HG02610 (cell line): ENCODE measurements around the gene NUCB2.
"Not testable (repeated sequence)": the region's sequence is repeated elsewhere in the genome, so short reads cannot be mapped to it uniquely, and the experiment has no call there.

Experiments used
- ATAC-seq: cut with Tn5 transposase; IDR thresholded peaks from one replicate; pipeline ENCODE4 v1.9.1; 2021; ENCODE audit warnings: mild to moderate bottlenecking, moderate library complexity; ENCODE audit not compliant: unreplicated experiment

NUCB2 gene

GRCh38 chr11:17276236-17277023 lies at the start of gene NUCB2:
TSS of gene NUCB2 (plus strand) at chr11:17276739. CDS start at chr11:17295324, 18,585 bp downstream.
- ATAC-seq, result peak; percentile 99

- not testable (repeated sequence) for ATAC-seq
Measured at GRCh38 chr11:17228186-17228925, 48.2 kb upstream of the NUCB2 start.

- ATAC-seq, result no peak
Measured at GRCh38 chr11:17229481-17230152, 46.9 kb upstream of the NUCB2 start.

- peak; percentile 98 for ATAC-seq
Measured at GRCh38 chr11:17230867-17231851, 45.4 kb upstream of the NUCB2 start.

GRCh38 chr11:17233101-17233500 lies 43.4 kb upstream of the NUCB2 start:
- no peak for ATAC-seq

GRCh38 chr11:17238377-17238776 lies 38.2 kb upstream of the NUCB2 start:
- ATAC-seq, result no peak

GRCh38 chr11:17239927-17240326 lies 36.6 kb upstream of the NUCB2 start:
- ATAC-seq, result not testable (repeated sequence)

GRCh38 chr11:17240780-17241179 lies 35.8 kb upstream of the NUCB2 start:
- ATAC-seq, result no peak

- not testable (repeated sequence) for ATAC-seq
Measured at GRCh38 chr11:17242954-17243353, 33.6 kb upstream of the NUCB2 start.

- peak; percentile 96 for ATAC-seq
Measured at GRCh38 chr11:17244046-17244445, 32.5 kb upstream of the NUCB2 start.

GRCh38 chr11:17250561-17251350 lies 25.8 kb upstream of the NUCB2 start:
- no peak for ATAC-seq

GRCh38 chr11:17252704-17253103 lies 23.8 kb upstream of the NUCB2 start:
- ATAC-seq, result no peak

- no peak for ATAC-seq
Measured at GRCh38 chr11:17256512-17256911, 20.0 kb upstream of the NUCB2 start.

GRCh38 chr11:17257196-17257595 lies 19.3 kb upstream of the NUCB2 start:
- no peak for ATAC-seq

GRCh38 chr11:17258670-17259069 lies 17.9 kb upstream of the NUCB2 start:
- ATAC-seq, result no peak

GRCh38 chr11:17259519-17259918 lies 17.0 kb upstream of the NUCB2 start:
- ATAC-seq, result peak; percentile 59

GRCh38 chr11:17260020-17260419 lies 16.5 kb upstream of the NUCB2 start:
- ATAC-seq, result no peak

- ATAC-seq, result no peak
Measured at GRCh38 chr11:17263769-17264168, 12.8 kb upstream of the NUCB2 start.

GRCh38 chr11:17266781-17267180 lies 9.8 kb upstream of the NUCB2 start:
- no peak for ATAC-seq

GRCh38 chr11:17267576-17267975 lies 9.0 kb upstream of the NUCB2 start:
- ATAC-seq, result no peak
